ENCODE data around the gene CNNM3.

The CNNM3 gene

GRCh38 chr2:96866986-96867755, 51.1 kb downstream of the CNNM3 start:
- DNase-seq, result no peak

GRCh38 chr2:96867756-96868554, 51.9 kb downstream of the CNNM3 start:
- DNase-seq, result no peak

- DNase-seq, result peak; percentile 66
These were observed 52.6 kb downstream of the CNNM3 start for GRCh38 chr2:96868555-96869280.

- DNase-seq, result no peak
These were observed 53.3 kb downstream of the CNNM3 start for GRCh38 chr2:96869281-96869821.

- no peak for DNase-seq
These were observed 54.0 kb downstream of the CNNM3 start, which contains the start of gene SEMA4C for GRCh38 chr2:96869822-96870625. Gene SEMA4C (minus strand): TSS chr2:96870080. CDS start chr2:96867886, 2,194 bp downstream.

GRCh38 chr2:96870626-96871255, 54.7 kb downstream of the CNNM3 start:
- no peak for DNase-seq

- DNase-seq, result no peak
These were observed 56.7 kb downstream of the CNNM3 start for GRCh38 chr2:96872591-96873349.

GRCh38 chr2:96873651-96874096, 57.6 kb downstream of the CNNM3 start:
- DNase-seq, result no peak

- DNase-seq, result no peak
These were observed 58.2 kb downstream of the CNNM3 start for GRCh38 chr2:96874198-96874831.

- no peak for DNase-seq
These were observed 59.6 kb downstream of the CNNM3 start for GRCh38 chr2:96875498-96876268.

- DNase-seq, result no peak
These were observed 60.4 kb downstream of the CNNM3 start for GRCh38 chr2:96876269-96877041.

GRCh38 chr2:96877042-96877451, 61.0 kb downstream of the CNNM3 start:
- no peak for DNase-seq

- no peak for DNase-seq
These were observed 61.6 kb downstream of the CNNM3 start for GRCh38 chr2:96877631-96878092.

GRCh38 chr2:96878171-96878570, 62.1 kb downstream of the CNNM3 start:
- no peak for DNase-seq

GRCh38 chr2:96878796-96879544, 62.9 kb downstream of the CNNM3 start:
- no peak for DNase-seq

- no peak for DNase-seq
These were observed 63.5 kb downstream of the CNNM3 start for GRCh38 chr2:96879545-96880040.

GRCh38 chr2:96880891-96881273, 64.8 kb downstream of the CNNM3 start:
- DNase-seq, result no peak

Data from NCI-H1092 (cell line).